Epithelial cell of esophagus (primary cell): ENCODE data around the gene STARD7.
"Not testable (repeated sequence)": the region's sequence is repeated elsewhere in the genome, so short reads cannot be mapped to it uniquely, and the experiment has no call there.

Experiments used
- DNase-seq: peaks from one replicate; pipeline ENCODE4 v3.0.0; 2010; ENCODE audit warnings: low read depth
- H3K4me3 ChIP-seq: 2 replicates; pipeline ENCODE4 v1.5.1; 2011; ENCODE audit warnings: mild to moderate bottlenecking, low read length, control low read depth
- CTCF ChIP-seq: IDR thresholded peaks from 2 replicates; pipeline ENCODE4 v1.5.1; 2011; ENCODE audit warnings: low read depth, mild to moderate bottlenecking, low read length, control low read depth, inconsistent platforms; ENCODE audit not compliant: insufficient read depth; ENCODE audit errors: missing control alignments

STARD7 gene

GRCh38 chr2:96143231-96143847 lies 65.3 kb downstream of the STARD7 start:
- TF ChIP-seq CTCF = no peak
- no peak overlapping the region for H3K4me3 ChIP-seq
- no peak for DNase-seq

GRCh38 chr2:96142217-96143113 lies 66.2 kb downstream of the STARD7 start:
- H3K4me3 ChIP-seq = no peak overlapping the region
- peak; percentile 7 for TF ChIP-seq CTCF
- no peak for DNase-seq

- not testable (repeated sequence) for H3K4me3 ChIP-seq, DNase-seq
Observed at GRCh38 chr2:96141624-96141967, 67.0 kb downstream of the STARD7 start.

- no peak for DNase-seq
- no peak overlapping the region for H3K4me3 ChIP-seq
- no peak for TF ChIP-seq CTCF
Observed at GRCh38 chr2:96140941-96141623, 67.5 kb downstream of the STARD7 start.

- H3K4me3 ChIP-seq = no peak overlapping the region
- no peak for TF ChIP-seq CTCF
- no peak for DNase-seq
Observed at GRCh38 chr2:96139181-96139758, 69.4 kb downstream of the STARD7 start.

- TF ChIP-seq CTCF = peak; percentile 51
- H3K4me3 ChIP-seq = no peak within 1 kb of the TSS
- DNase-seq = peak; percentile 77
Observed at GRCh38 chr2:96138179-96139145, 70.2 kb downstream of the STARD7 start, which contains the start of gene ASTL. ASTL (minus strand) TSS chr2:96138502; CDS start chr2:96138436, 66 bp downstream.
